Measurements from ENCODE around the gene AGAP1. TPM values are rescaled to one million over a fixed set of nuclear protein-coding genes. Genes with fewer than 3 reads are reported as not detected.

AGAP1 gene
- polyA plus RNA-seq, 1 experiment = 12.4 TPM

GRCh38 chr2:235609746-235610145 lies 115.9 kb downstream of the AGAP1 start:
- no peaks in the 10 kb centered on the region; the same call in 1 of the 2 replicates for H3K9me3 ChIP-seq (ENCODE audit: control insufficient read depth, insufficient read depth, low read length)
- no peaks in the 10 kb centered on the region for H3K27me3 ChIP-seq (ENCODE audit: control insufficient read depth, insufficient read depth, low read length)
- ChIA-PET CTCF (interaction anchor here (1.1 to 2.2 kb wide), 3 partner anchors 14 to 136 kb away, joined by 4 to 7 read pairs (median 7); no protein-coding TSS in a partner anchor), POLR2A (interaction anchor here (1.1 to 1.2 kb wide), 2 partner anchors 8 to 33 kb away, joined by 3 to 4 read pairs; no protein-coding TSS in a partner anchor)
- H3K27ac ChIP-seq (ENCODE audit: low read depth, low read length) = no peak overlapping the region
- no peak for TF ChIP-seq CTCF (IDR thresholded peaks at IDR 0.05; ENCODE audit: low read depth, low read length)
- no peak overlapping the region for H3K4me3 ChIP-seq (ENCODE audit: low read depth, low read length)
- no peak for DNase-seq (ENCODE audit: low read depth, low spot score)

- TF ChIP-seq CTCF (IDR thresholded peaks at IDR 0.05; ENCODE audit: low read depth, low read length) = no peak
- ChIA-PET POLR2A (no interaction called here), CTCF (interaction anchor here (1.1 kb wide), 1 partner anchor 17 kb away, joined by 4 read pairs; no protein-coding TSS in a partner anchor)
- Histone ChIP-seq H3K27me3 (ENCODE audit: control insufficient read depth, insufficient read depth, low read length) (no peaks in the 10 kb centered on the region), H3K9me3 (ENCODE audit: control insufficient read depth, insufficient read depth, low read length) (no peaks in the 10 kb centered on the region; the same call in 1 of the 2 replicates), H3K4me3 (ENCODE audit: low read depth, low read length) (no peak overlapping the region), H3K27ac (ENCODE audit: low read depth, low read length) (no peak overlapping the region)
- DNase-seq (ENCODE audit: low read depth, low spot score) = no peak
Observed at GRCh38 chr2:235610696-235611257, 116.9 kb downstream of the AGAP1 start.

- POLR2A ChIA-PET = no interaction called here
- Histone ChIP-seq H3K9me3 (ENCODE audit: control insufficient read depth, insufficient read depth, low read length) (no peaks in the 10 kb centered on the region; the same call in 1 of the 2 replicates), H3K27me3 (ENCODE audit: control insufficient read depth, insufficient read depth, low read length) (no peaks in the 10 kb centered on the region), H3K4me3 (ENCODE audit: low read depth, low read length) (no peak overlapping the region), H3K27ac (ENCODE audit: low read depth, low read length) (no peak overlapping the region)
- no peak for DNase-seq (ENCODE audit: low read depth, low spot score)
- no peak for TF ChIP-seq CTCF (IDR thresholded peaks at IDR 0.05; ENCODE audit: low read depth, low read length)
- CTCF ChIA-PET = no interaction called here
Observed at GRCh38 chr2:235611349-235611748, 117.5 kb downstream of the AGAP1 start.

- no peak overlapping the region for H3K4me3 ChIP-seq (ENCODE audit: low read depth, low read length)
- POLR2A ChIA-PET = no interaction called here
- H3K9me3 ChIP-seq (ENCODE audit: control insufficient read depth, insufficient read depth, low read length) = no peaks in the 10 kb centered on the region; the same call in 1 of the 2 replicates
- H3K27me3 ChIP-seq (ENCODE audit: control insufficient read depth, insufficient read depth, low read length) = no peaks in the 10 kb centered on the region
- CTCF ChIA-PET = no interaction called here
- TF ChIP-seq CTCF (IDR thresholded peaks at IDR 0.05; ENCODE audit: low read depth, low read length) = no peak
- no peak for DNase-seq (ENCODE audit: low read depth, low spot score)
- H3K27ac ChIP-seq (ENCODE audit: low read depth, low read length) = no peak overlapping the region
Observed at GRCh38 chr2:235611756-235612155, 117.9 kb downstream of the AGAP1 start.

- Histone ChIP-seq H3K27me3 (ENCODE audit: control insufficient read depth, insufficient read depth, low read length) (no peaks in the 10 kb centered on the region), H3K9me3 (ENCODE audit: control insufficient read depth, insufficient read depth, low read length) (no peaks in the 10 kb centered on the region; the same call in 1 of the 2 replicates), H3K27ac (ENCODE audit: low read depth, low read length) (no peak overlapping the region), H3K4me3 (ENCODE audit: low read depth, low read length) (no peak overlapping the region)
- ChIA-PET POLR2A (no interaction called here), CTCF (interaction anchor here (0.7 to 1.4 kb wide), 2 partner anchors 17 to 19 kb away, joined by 3 read pairs; no protein-coding TSS in a partner anchor)
- no peak for TF ChIP-seq CTCF (IDR thresholded peaks at IDR 0.05; ENCODE audit: low read depth, low read length)
- no peak for DNase-seq (ENCODE audit: low read depth, low spot score)
Observed at GRCh38 chr2:235612181-235612950, 118.5 kb downstream of the AGAP1 start.

All from AG04450 (cell line).